ENCODE results near the gene WDR88.
"Not testable (repeated sequence)": the region's sequence is repeated elsewhere in the genome, so short reads cannot be mapped to it uniquely, and the experiment has no call there.

The WDR88 gene

DNA sequence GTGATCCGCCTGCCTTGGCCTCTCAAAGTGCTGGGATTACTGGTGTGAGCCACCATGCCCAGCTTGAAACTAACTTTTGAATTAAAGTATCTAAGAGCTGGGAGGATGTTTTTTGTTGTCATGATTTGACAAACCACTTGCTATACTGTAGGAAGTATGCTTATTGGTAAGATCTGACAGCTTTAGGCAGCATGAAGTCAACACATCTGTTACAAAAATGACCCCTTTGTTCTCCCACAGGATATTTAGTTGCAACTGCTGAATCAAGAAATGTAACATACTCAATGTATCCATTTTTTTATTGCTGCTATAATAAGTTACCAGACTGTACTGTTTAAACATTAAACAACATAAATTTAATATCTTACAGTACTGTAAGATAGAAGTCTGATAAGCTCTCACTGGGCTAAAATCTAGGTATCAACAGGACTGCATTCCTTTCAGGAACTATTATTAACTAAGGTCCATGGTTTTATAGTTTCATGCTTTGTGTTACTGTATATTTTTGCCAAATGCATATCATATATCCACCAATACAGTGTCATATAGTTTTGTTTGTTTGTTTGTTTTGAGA, 39.4 kb downstream of the WDR88 start:
- no peak for DNase-seq (ENCODE audit: low read depth in 3 of 3, low spot score in 1 of 3)

DNA sequence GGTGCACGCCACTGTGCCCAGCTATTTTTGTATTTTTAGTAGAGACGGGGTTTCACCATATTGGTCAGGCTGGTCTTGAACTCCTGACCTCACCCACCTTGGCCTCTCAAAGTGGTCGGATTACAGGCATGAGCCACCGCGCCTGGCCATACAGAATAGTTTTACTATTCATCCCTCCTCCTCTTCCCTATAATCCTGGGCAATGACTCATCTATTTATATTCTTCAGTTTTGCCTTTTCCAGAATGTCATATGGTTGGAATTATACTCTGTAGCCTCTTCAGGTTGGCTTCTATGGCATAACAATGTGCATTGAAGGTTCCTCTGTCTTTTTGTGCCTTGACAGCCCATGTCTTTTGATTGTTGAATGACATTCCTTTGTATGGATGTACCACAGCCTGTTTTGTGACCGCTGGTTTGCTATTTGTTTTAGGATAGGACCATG, 40.0 kb downstream of the WDR88 start:
- no peak for DNase-seq (ENCODE audit: low read depth in 3 of 3, low spot score in 1 of 3)

DNA sequence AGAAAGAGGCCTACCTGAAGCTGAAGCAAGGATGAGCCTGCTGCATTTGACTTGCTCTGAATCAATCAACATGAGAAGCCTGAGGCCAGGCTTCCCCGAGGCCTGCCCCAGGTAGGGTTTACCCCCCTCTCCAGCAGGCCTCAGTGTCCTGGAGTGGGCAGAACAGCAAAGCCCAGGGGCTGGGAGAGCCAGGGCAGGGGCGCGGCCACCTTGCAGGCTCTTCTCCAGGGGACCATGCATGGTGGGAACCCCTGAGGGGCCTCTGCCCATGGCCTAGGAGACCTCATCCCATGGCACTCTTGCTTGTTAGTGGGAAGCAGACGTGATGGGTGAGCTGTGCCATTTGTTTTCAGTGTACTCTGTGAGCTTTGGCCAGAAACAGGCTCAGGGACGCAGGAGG, 42.3 kb downstream of the WDR88 start:
- DNase-seq (ENCODE audit: low read depth in 3 of 3, low spot score in 1 of 3), result no peak

DNA sequence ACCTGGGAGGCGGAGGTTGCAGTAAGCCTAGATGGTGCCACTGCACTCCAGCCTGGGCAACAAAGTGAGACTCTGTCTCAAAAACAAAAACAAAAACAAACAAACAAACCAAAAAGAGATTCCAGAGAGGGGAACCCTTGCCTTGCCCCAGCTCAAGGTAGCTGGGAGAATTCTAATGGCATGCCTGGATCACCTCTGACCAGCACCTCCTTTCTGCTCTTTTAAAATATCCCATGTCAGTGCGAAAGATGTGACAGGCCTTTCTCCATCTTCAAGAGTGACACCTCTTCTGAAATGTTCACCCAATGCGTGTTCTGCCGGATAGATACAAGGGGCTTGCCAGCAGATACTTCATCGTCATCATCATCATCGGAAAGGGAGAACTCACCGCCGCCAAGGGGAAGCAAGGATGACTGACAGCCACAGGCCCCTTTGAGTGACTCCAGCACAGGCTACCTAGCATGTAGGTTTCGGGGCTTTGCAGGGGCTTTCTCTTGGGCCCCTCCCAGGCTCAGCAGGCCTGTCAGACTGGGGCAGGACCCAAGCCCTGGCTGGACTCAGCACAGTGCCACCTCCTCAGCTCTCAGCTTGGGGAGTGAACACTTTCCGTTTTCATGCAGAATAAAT, 43.4 kb downstream of the WDR88 start:
- no peak for DNase-seq (ENCODE audit: low read depth in 3 of 3, low spot score in 1 of 3)

DNA sequence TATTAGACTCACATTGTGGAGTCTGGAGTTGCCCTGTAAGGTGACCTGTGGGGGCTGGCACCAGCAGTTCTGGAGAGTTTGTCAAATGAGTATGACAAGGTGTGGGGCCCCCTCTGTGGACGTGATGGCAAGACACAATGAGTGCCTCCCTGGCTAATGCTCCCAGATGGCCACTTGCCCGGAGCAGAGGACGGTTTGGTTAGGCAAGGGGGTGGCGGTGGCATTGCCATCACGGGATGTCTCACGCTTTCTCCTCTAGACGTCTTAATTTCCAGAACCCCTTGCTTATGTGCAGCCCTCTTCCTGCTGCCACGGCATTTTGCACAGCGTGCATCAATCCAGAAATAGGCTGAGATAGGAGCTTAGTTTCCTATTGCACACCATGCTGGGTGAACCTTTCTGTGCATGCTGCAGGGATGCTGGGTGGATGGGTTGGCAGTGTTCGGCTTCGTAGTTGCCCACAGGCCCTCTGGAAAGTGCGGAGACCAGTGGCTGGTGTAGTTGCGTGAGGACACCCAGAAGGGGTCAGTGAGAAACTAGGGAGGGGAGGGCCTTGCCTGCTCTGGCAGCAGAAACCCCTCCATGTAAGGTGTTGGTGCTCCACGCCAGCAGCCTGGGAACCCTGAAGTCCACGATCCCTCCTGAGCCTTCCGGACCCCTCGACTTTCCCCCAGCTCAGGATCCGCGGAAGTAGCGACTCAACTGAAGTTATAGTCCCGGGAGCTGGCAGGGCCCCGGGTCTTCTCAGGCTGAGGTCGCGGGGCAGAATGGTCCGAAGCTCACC, 44.2 kb downstream of the WDR88 start:
- DNase-seq (ENCODE audit: low read depth in 3 of 3, low spot score in 1 of 3), result no peak

DNA sequence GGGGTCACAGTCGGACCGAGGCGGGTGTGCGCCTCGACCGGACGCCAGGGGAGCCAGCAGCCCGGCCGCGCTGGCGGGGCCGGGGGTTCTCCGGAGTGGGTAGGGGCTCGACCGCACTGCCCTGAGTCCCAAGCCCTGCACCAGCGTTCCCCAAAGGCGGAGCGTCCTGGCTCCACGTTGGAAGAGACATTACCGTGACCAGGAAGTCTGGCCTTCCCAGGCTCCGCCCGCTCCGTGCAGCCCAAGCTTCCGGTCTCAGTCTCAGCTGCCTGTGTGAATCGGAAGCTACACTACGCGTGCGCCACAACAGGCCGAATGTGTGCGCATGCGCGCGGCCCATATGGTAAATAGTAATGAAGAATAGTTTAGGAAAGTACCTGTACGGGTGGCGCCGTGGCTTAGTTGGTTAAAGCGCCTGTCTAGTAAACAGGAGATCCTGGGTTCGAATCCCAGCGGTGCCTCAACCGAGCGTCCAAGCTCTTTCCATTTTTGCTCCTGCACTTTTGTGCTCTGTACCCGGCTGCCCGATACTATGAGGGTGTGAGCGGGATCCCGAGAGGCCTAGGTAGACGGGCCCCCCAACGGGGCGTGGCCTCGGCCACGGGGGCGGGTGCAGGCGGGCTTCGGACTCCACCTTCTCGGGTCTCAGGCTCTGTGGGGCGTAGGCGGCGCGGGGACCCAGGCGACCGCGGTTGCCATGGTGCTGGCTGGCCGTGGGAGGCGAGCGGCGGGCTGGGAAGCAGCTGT, 44.9 kb downstream of the WDR88 start:
- peak; percentile 89 to 96 (median 95) for DNase-seq (ENCODE audit: low read depth in 3 of 3, low spot score in 1 of 3)

DNA sequence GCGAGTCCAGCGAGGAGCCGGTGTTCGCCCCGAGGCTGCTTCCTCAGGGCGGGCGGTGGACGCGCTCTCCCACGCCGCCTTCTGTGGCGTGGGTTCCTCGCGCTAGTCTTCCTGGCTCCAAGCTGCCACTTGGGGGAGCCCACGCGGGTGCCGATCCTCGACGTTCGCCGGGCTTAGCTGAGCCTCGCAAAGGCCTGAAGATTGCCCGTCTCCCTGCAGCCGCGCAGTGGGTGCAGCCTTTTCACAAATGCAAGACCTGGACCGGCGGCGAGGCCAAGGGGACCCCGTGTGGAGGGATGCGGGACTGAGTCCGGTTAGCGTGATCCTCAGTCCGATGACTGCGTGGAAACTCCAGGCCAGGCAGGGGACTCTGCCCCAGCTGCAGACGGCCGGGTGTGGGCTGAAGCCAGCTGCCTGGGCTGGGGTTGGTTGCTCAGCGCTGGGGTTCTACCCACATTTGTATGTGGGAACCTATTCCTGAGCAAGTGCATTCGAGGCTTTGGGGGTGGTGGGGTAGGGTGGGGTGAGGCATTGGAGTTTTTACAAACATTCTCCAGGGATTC, 45.6 kb downstream of the WDR88 start:
- peak in 2 of 3 donors; percentile 55 to 56 for DNase-seq (ENCODE audit: low read depth in 3 of 3, low spot score in 1 of 3)

DNA sequence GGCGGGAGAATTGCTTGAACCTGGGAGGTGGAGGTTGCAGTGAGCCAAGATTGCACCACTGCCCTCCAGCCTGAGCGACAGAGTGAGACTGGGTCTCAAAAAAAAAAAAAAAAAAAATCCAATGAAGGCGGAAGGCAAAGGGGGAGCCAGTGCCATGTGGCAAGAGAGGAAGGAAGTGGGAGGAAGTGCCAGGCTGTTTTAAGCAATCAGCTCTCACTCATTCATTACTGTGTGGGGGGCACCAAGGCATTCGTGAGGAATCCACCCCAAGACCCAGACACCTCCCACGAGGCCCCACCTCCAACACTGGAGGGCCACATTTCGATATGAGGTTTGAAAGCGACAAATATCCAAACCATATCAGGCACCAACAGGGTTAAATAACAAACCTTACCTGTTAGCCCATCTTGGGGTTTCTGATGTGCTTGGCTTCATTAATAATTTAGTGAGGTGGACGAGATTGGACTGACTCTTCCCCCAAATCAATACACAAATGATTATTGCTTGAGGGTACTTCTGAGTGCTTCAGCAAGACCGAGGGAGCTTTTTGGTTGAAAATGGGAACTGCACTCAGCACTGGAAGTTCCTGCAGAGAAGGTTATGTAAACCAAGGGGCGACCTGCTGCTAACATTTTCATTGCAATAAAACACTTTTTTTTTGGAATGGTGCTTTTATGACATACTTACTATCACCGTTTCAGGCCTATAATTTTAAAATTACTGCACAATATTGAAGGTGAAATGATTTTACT, 54.7 kb downstream of the WDR88 start:
- DNase-seq (ENCODE audit: low read depth in 3 of 3, low spot score in 1 of 3), result no peak

DNA sequence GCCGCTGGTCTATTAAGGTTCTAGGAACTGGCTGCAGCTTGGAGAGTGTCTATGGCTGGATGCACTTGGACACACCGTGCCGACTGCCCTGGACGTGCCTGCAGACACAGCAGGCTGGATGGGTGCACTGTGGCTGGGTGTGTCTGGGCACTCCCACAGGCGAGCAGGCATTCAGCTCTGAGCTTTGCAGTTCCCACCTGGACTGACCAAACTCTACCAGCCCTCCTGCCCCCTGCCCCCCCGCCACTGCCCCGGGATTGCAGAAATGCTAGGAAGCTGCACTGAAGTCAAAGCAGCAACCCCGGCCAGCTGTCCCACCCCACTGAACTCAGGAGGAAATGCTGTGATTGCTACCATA, 55.2 kb downstream of the WDR88 start:
- DNase-seq (ENCODE audit: low read depth in 3 of 3, low spot score in 1 of 3), result no peak

DNA sequence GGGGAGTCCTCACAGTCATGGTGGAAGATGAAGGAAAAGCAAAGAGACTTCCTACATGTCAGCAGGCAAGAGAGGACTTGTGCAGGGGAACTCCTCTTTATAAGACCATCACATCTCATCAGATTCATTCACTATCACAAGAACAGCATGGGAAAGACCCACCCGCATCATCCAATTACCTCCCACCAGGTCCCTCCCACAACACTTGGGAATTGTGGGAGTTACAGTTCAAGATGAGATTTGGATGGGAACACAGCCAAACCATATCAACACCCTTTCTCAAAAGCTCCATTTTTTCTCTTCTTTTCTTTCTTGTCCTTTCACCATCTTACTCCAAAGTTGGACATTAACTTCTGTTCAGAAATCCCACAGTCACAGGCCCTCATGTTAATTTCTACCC, 57.5 kb downstream of the WDR88 start:
- no peak for DNase-seq (ENCODE audit: low read depth in 3 of 3, low spot score in 1 of 3)

DNA sequence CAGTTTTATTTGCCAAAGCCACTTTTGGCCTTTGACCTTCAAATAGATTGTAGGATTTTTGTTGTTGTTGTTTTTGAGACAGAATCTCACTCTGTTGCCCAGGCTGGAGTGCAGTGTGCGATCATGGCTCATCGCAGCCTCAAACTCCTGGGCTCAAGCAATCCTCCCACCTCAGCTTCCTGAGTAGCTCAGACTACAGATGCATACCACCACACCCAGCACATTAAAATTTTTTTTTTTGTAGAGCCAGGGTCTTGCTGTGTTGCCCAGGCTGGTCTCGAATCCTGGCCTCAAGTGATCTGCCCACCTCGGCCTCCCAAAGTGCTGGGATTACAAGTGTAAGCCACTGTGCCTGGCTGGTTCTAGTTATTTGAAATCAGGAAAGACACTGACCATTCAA, 59.2 kb downstream of the WDR88 start:
- DNase-seq (ENCODE audit: low read depth in 3 of 3, low spot score in 1 of 3), result not testable (repeated sequence)

DNA sequence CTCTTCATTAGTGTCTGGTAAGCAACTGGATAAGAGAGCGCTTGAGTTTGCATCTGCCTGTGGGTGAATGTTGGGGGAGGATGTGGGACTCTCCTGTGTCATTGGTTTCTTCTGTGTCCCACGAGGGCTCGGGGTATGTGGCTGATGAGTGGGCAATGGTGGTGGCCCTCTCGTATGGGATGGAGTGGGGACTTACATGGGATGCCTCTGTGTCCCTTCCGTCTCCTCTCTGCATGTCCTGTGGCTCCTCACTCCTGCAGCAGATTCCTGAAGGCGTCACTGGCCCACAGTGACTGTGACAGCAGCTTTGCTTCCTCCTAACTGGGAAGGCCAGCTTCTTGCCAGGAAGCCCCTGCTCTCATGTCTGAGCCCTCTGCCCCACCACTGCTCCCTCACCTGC, 59.6 kb downstream of the WDR88 start:
- no peak for DNase-seq (ENCODE audit: low read depth in 3 of 3, low spot score in 1 of 3)

DNA sequence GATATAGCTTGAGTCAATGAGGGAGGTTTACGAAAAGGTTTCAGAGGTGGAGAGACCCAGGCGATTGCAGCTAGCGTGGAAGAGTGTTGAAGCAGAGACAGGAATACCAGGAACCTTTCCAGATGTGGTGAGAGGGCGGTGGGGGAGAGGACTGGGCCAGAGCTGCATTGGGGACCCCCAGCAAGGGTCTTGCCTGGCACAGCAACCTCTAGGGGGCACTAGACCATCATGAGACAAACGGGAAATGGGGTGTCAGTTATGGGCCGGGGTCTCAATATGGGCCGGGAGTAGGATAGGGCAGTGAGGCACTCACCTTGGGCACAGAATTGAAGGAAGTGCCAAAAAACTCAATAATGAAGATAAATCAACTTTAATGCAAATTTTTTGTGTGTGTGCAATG, 60.1 kb downstream of the WDR88 start:
- DNase-seq (ENCODE audit: low read depth in 3 of 3, low spot score in 1 of 3), result no peak

DNA sequence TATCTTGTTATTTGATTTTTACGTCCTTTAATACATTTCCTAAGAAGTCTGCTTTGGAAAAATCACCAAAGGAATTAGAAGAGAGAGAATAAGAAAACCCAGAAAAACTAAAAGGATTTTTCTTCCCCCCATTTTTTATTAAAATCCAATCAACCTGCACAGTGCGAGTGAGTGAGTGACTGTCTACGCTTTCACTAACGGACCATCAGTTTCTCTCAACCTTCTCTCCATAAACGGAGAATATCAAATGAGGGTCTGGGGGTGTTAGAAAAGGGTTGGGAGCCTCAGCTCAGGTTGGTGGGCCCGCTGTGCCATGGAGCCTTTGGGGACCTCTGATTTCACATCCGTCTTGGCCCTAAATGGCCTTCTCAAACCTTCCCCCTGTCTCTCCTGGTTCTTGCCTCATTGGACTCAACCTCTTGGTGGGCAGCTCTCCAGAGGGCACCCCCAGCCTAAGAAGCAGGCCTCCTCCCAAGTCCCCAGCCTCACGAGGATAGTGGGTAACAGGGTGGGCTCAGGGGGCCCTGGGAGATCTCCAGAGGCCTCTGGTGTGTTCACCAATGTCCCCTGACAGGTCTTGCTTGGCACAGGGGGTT, 61.5 kb downstream of the WDR88 start:
- no peak for DNase-seq (ENCODE audit: low read depth in 3 of 3, low spot score in 1 of 3)

DNA sequence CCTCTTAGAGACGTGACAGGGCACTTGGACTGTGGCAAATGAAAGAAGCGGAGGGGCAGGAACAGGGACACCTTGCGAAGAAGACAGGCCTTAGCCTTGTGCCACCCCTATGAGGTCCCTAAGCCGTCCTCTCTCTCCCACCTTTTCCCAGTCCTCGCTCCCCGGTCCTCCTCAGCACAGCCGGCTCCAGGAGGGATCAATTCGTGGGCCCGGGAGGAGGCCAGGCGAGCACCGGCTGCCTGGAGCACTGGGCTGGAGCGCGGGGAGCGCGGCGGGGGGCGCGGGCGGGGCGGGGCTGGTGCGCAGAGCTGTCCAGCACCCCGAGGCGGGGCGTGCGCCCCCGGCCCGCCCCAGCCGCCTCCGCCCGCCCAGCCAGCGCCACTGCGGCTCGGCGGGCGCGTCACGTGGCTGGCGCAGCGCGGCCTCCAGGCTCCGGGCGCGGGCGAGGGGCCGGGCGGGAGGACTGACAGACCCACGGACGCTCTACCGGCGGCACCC, 62.0 kb downstream of the WDR88 start, which contains the start of gene LRP3:
Gene LRP3 (plus strand): TSS at position 466 of the 498 bp plus-strand sequence. CDS start 456 bp downstream, outside the sequence.
- DNase-seq (ENCODE audit: low read depth in 3 of 3, low spot score in 1 of 3), result no peak

DNA sequence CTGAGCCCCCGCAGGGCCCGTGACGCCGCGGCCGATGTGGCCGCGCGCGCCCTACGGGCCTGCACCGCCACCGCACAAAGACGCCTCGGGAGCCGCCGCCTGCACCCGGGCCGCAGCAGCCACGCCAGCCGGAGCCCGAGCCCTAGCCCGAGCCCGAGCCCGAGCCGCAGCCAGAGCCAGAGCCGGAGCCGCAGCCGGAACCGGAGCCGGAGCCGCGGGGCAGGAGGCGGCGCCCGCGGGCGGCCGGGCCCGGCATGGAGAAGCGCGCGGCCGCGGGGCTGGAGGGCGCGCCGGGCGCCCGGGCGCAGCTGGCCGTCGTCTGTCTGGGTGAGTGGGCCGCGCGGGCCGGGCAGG, 62.6 kb downstream of the WDR88 start:
- no peak for DNase-seq (ENCODE audit: low read depth in 3 of 3, low spot score in 1 of 3)

DNA sequence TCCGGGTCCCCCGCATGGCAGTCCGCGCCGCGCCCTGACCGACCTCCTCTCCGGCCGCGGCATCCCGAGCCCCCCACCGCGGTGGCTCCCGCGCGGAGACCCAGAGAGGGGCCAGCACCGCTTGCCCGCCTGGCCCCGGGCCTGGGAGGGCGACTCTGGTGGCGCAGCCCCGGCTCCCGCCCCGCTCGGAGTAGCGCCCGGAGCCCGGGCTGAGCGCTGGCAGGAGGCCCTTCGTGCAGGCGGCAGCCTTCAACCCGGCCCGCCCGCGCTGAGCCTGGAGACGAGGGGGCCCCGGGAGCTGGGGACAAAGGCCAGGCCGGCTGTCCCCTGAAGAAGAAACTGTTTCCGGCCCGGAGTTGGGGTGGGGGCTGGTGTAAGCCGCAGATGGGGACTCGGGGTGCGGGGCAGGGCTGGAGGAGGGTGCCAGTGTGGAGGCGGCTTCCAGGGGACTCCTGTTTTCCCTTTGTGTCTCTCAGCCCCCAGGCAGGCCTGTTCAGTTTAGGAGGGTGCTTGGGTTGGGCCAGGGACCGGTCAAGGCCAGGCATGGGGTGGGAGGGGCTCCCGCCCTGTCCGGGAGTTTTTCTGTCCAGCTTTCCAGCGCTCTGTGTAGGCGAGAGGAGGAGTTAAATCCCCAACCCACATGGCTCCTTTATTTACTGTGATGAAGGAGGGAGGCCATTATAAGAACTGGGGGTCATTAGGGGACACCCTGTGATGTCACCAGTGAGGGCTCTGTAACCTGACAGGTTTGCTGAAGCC, 63.2 kb downstream of the WDR88 start:
- no peak for DNase-seq (ENCODE audit: low read depth in 3 of 3, low spot score in 1 of 3)

DNA sequence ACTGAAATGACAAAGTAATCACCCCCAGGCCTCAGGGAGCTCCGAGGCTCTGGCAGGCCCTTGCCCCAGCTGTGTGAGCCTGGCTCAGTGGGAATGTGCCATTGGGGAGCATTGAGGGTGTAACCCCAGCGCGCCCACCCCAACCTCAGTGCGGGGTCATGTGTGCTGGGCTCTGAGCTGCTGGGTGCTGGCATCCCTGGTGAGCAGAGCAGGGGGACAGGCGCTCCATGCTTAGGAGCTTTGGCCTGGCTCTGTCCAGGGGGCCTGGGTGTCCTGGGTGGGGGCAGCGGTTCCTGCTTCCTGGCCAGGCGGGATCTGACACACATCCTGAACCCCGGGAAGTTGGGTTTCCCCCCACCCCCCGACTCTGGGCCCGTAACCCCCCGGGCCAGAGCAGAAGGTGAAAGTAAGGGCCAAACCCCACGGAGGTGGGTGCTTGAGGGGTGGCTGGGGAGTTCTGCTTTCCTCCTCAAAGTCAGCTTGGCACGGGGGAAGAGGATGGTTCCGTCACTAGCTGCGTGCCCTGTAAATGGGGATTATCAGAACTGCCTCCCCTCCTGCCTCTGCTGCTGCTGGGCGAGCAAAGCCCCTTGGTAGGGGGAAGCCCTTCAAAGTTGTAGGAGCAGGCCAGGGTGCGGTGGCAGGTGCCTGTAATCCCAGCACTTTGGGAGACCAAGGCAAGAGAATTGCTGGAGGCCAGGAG, 63.9 kb downstream of the WDR88 start:
- no peak for DNase-seq (ENCODE audit: low read depth in 3 of 3, low spot score in 1 of 3)

Data from stimulated activated CD4-positive, alpha-beta T cell treated with anti-CD3 and anti-CD28 coated beads, TNF-alpha, amount 100 ng/mL, for 1 hour (primary cell).